GM18907 (cell line): ENCODE results near the gene COL1A1.

Source experiments
- ATAC-seq: cut with Tn5 transposase; IDR thresholded peaks from one replicate; pipeline ENCODE4 v1.9.1; 2021; ENCODE audit warnings: mild to moderate bottlenecking, moderate library complexity; ENCODE audit not compliant: unreplicated experiment

The COL1A1 gene

GRCh38 chr17:50187751-50188530, 13.5 kb downstream of the COL1A1 start:
- no peak for ATAC-seq

GRCh38 chr17:50187394-50187725, 14.1 kb downstream of the COL1A1 start:
- ATAC-seq, result no peak

- no peak for ATAC-seq
These were observed 14.6 kb downstream of the COL1A1 start for GRCh38 chr17:50186661-50187393.

- no peak for ATAC-seq
These were observed 15.6 kb downstream of the COL1A1 start for GRCh38 chr17:50185631-50186471.

GRCh38 chr17:50184611-50185398, 16.6 kb downstream of the COL1A1 start:
- no peak for ATAC-seq

- ATAC-seq, result no peak
These were observed 17.4 kb downstream of the COL1A1 start for GRCh38 chr17:50184064-50184463.

GRCh38 chr17:50183421-50183994, 17.9 kb downstream of the COL1A1 start:
- no peak for ATAC-seq

GRCh38 chr17:50182783-50183420, 18.5 kb downstream of the COL1A1 start:
- no peak for ATAC-seq

- no peak for ATAC-seq
These were observed 19.6 kb downstream of the COL1A1 start for GRCh38 chr17:50181591-50182560.

- no peak for ATAC-seq
These were observed 20.3 kb downstream of the COL1A1 start for GRCh38 chr17:50181144-50181543.

- ATAC-seq, result no peak
These were observed 20.8 kb downstream of the COL1A1 start for GRCh38 chr17:50180620-50181019.

- no peak for ATAC-seq
These were observed 21.3 kb downstream of the COL1A1 start for GRCh38 chr17:50180111-50180510.

GRCh38 chr17:50177983-50178834, 23.2 kb downstream of the COL1A1 start:
- ATAC-seq, result peak; percentile 66

GRCh38 chr17:50177476-50177875, 24.0 kb downstream of the COL1A1 start:
- no peak for ATAC-seq

- no peak for ATAC-seq
These were observed 24.7 kb downstream of the COL1A1 start for GRCh38 chr17:50176559-50177357.

GRCh38 chr17:50175035-50175807, 26.2 kb downstream of the COL1A1 start:
- ATAC-seq, result no peak
